Activated T-helper 2 cell treated with anti-CD3 and anti-CD28 coated beads, Interferon-gamma antibody, Interleukin-2, Interleukin-4, amounts not matched to agents 10 μg/mL and 5 μg/mL and 100 μg/mL, durations not matched to agents 14 hours and 24 hours and 36 hours (primary cell): Measurements from ENCODE around the gene MUC20. TPM values are rescaled to one million over a fixed set of nuclear protein-coding genes. Genes with fewer than 3 reads are reported as not detected.

Experiments
- DNase-seq: peaks from one replicate; pipeline ENCODE4 v3.0.0; 2021; ENCODE audit warnings: low spot score
- H3K27ac Mint-ChIP-seq: one replicate; pipeline ENCODE4 v1.8.0; 2021; ENCODE audit warnings: mixed read lengths
- H3K27me3 Mint-ChIP-seq: one replicate; pipeline ENCODE4 v1.8.0; 2021; ENCODE audit warnings: low read depth, mixed read lengths
- H3K36me3 Mint-ChIP-seq: one replicate; pipeline ENCODE4 v1.8.0; 2021; ENCODE audit warnings: low read depth, mixed read lengths
- H3K4me1 Mint-ChIP-seq: one replicate; pipeline ENCODE4 v1.8.0; 2021; ENCODE audit warnings: low read depth, mixed read lengths
- H3K4me3 Mint-ChIP-seq: one replicate; pipeline ENCODE4 v1.8.0; 2021; ENCODE audit warnings: low read depth, mild to moderate bottlenecking, moderate library complexity, mixed read lengths
- H3K9me3 Mint-ChIP-seq: one replicate; pipeline ENCODE4 v1.8.0; 2021; ENCODE audit warnings: mixed read lengths
- intact Hi-C: fragments of 100-400 bp; cut with micrococcal nuclease; formaldehyde crosslinking; loops from one replicate; pipeline ENCODE4 v1.15.1; 2023
- total RNA-seq: library from RNA; stranded (reverse); gene quantifications from 2 replicates; pipeline ENCODE4 v1.2.3, GENCODE V29; 2022

MUC20 gene
- total RNA-seq, 1 donor from 2014 or later, result 3.9 TPM

GRCh38 chr3:195698325-195698646, 22.5 kb upstream of the MUC20 start:
- DNase-seq, result no peak
- intact Hi-C loops, result loop anchor here (10.0 kb wide), 1 partner anchor 487 kb away; no protein-coding TSS in a partner anchor
- Mint-ChIP-seq H3K27ac (peak overlapping the region; percentile 42), H3K27me3 (no peaks in the 10 kb centered on the region), H3K9me3 (no peaks in the 10 kb centered on the region), H3K36me3 (peaks cover 59% of the 10 kb centered on the region), H3K4me3 (no peak overlapping the region), H3K4me1 (peaks cover 13% of the 10 kb centered on the region)

- no peaks in the 10 kb centered on the region for H3K27me3 Mint-ChIP-seq
- peaks cover 9% of the 10 kb centered on the region for H3K4me1 Mint-ChIP-seq
- intact Hi-C loops, result loop anchor here (10.0 kb wide), 1 partner anchor 486 kb away; no protein-coding TSS in a partner anchor
- H3K4me3 Mint-ChIP-seq, result no peak overlapping the region
- peak overlapping the region; percentile 26 for H3K27ac Mint-ChIP-seq
- no peaks in the 10 kb centered on the region for H3K9me3 Mint-ChIP-seq
- DNase-seq, result no peak
- H3K36me3 Mint-ChIP-seq, result peaks cover 54% of the 10 kb centered on the region
Observed at GRCh38 chr3:195698647-195699387, 22.0 kb upstream of the MUC20 start.

GRCh38 chr3:195699388-195699771, 21.4 kb upstream of the MUC20 start:
- Mint-ChIP-seq H3K4me1 (peaks cover 8% of the 10 kb centered on the region), H3K27ac (peak overlapping the region; percentile 38), H3K4me3 (no peak overlapping the region), H3K27me3 (no peaks in the 10 kb centered on the region), H3K9me3 (no peaks in the 10 kb centered on the region), H3K36me3 (peaks cover 49% of the 10 kb centered on the region)
- intact Hi-C loops, result loop anchor here (10.0 kb wide), 1 partner anchor 485 kb away; no protein-coding TSS in a partner anchor
- DNase-seq, result no peak

DNA sequence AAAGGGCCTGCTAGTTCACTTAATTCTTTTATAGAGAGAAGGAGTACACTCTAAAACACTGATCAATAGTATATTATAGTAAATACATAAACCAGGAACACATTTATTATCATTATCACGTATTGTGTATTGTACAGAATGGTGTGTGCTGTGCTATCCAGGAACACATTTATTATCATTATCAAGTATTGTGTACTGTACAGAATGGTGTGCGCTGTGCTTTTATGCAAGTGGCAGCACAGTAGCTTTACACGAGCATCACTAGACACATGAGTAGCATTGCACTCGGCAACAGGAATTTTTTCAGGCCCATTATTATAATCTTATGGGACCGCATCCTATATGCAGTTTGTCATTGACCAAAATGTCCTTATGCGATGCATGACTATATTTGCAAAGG, 20.9 kb upstream of the MUC20 start:
- Mint-ChIP-seq H3K36me3 (peaks cover 48% of the 10 kb centered on the region), H3K4me1 (peaks cover 8% of the 10 kb centered on the region), H3K4me3 (no peak overlapping the region), H3K27me3 (no peaks in the 10 kb centered on the region), H3K9me3 (no peaks in the 10 kb centered on the region), H3K27ac (peak overlapping the region; percentile 38)
- intact Hi-C loops, result loop anchor here (10.0 kb wide), 1 partner anchor 485 kb away; no protein-coding TSS in a partner anchor
- no peak for DNase-seq

DNA sequence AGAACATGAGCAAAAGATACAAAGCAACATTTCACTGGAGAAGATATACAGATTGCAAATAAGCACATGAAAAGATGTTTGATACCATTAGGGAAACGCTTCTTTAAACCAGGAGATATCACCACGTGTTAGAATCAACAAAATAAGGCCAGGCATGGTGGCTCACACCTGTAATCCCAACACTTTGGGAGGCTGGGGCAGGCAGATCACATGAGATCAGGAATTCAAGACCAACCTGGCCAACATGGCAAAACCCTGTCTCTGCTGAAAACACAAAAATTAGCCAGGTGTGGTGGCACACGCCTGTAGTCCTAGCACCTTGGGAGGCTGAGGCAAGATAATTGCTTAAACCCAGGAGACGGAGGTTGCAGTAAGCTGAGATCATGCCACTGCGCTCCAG, 20.5 kb upstream of the MUC20 start:
- peaks cover 45% of the 10 kb centered on the region for H3K36me3 Mint-ChIP-seq
- no peaks in the 10 kb centered on the region for H3K27me3 Mint-ChIP-seq
- no peaks in the 10 kb centered on the region for H3K9me3 Mint-ChIP-seq
- intact Hi-C loops, result no loop called here
- H3K27ac Mint-ChIP-seq, result no peak overlapping the region
- peaks cover 8% of the 10 kb centered on the region for H3K4me1 Mint-ChIP-seq
- no peak for DNase-seq
- no peak overlapping the region for H3K4me3 Mint-ChIP-seq

GRCh38 chr3:195701042-195701915, 19.5 kb upstream of the MUC20 start:
- no peak for DNase-seq
- peak overlapping the region; percentile 13 for H3K27ac Mint-ChIP-seq
- no peak overlapping the region for H3K4me3 Mint-ChIP-seq
- peaks cover 38% of the 10 kb centered on the region for H3K36me3 Mint-ChIP-seq
- H3K9me3 Mint-ChIP-seq, result no peaks in the 10 kb centered on the region
- no peaks in the 10 kb centered on the region for H3K27me3 Mint-ChIP-seq
- intact Hi-C loops, result no loop called here
- H3K4me1 Mint-ChIP-seq, result peaks cover 6% of the 10 kb centered on the region

- Mint-ChIP-seq H3K4me3 (no peak overlapping the region), H3K27me3 (no peaks in the 10 kb centered on the region), H3K27ac (no peak overlapping the region), H3K9me3 (no peaks in the 10 kb centered on the region), H3K36me3 (peaks cover 24% of the 10 kb centered on the region), H3K4me1 (no peaks in the 10 kb centered on the region)
- no peak for DNase-seq
- intact Hi-C loops, result no loop called here
Observed at GRCh38 chr3:195703776-195704175, 17.0 kb upstream of the MUC20 start.

DNA sequence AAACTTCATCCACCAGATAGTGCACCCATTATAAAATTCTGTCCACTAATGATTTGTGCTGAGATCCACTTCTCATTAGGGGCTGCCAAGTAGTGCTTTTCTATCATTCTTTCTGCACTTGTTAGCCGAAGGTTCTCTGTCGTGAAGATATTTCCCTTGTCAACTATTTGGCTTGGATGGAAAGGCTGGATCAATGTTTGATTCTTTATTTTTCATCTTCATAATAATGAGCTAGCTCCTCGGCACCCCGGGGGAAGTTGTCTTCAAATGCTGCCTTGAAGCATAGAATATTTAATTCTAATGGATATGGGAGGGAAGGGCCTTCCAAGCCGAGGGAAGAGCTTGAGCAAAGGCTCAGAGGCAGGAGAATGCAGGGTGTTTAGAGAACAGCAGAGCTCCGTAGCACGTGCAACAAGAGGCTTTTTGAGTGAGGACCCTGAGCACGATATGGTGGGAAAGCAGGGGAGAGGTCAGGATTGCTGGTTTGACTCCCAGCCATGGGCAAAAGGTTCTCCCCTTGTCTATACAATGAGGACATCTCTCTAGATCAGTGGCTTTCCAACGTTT, 16.3 kb upstream of the MUC20 start:
- Mint-ChIP-seq H3K4me1 (no peaks in the 10 kb centered on the region), H3K27ac (no peak overlapping the region), H3K4me3 (no peak overlapping the region), H3K27me3 (no peaks in the 10 kb centered on the region), H3K9me3 (no peaks in the 10 kb centered on the region), H3K36me3 (peaks cover 28% of the 10 kb centered on the region)
- no peak for DNase-seq
- intact Hi-C loops, result no loop called here

DNA sequence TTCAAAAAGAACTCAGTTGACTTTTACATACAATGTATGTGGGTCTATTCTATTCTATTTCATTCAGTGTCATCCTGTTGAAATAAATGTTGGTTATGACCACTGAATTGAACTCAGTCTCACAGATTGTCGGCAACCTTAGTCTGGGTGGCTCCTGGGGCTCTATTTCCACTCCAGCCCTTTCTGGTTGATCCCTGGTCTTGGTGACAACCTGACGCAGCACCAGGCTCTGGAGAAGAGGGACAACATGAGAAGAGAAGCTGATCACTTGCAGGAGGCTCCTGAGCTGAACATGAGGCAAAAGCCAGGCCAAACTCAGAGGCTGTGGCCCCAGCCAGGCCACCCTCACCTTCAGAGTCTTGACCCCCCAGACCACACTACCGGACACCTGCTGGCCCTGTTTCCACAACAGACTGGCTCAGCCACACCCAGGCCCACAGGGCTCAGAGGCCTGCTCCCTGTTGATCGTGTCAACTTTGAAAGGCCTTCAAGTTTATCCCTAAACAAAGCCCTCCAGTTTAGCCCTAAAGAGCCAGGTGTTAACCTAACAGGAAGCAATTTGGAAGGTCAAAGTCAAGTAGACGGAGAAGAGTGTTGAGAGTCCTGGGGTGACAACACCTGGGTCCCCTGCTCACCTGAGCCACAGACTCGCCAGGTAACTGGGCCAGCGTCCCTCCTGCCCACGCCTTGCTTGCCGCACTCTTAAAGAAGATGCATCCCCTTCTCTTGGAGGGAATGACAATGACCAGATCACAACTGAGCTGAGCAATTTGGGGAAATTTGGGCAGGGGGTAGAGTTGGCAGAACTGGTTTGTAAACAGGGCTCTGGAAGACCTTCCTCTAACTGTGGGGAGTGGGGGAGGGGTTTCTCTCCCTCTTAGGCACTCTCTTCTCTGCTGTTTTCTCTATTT, 15.4 kb upstream of the MUC20 start:
- Mint-ChIP-seq H3K9me3 (no peaks in the 10 kb centered on the region), H3K4me3 (no peak overlapping the region), H3K4me1 (no peaks in the 10 kb centered on the region), H3K27me3 (no peaks in the 10 kb centered on the region), H3K27ac (no peak overlapping the region), H3K36me3 (peaks cover 30% of the 10 kb centered on the region)
- DNase-seq, result no peak
- intact Hi-C loops, result no loop called here

DNA sequence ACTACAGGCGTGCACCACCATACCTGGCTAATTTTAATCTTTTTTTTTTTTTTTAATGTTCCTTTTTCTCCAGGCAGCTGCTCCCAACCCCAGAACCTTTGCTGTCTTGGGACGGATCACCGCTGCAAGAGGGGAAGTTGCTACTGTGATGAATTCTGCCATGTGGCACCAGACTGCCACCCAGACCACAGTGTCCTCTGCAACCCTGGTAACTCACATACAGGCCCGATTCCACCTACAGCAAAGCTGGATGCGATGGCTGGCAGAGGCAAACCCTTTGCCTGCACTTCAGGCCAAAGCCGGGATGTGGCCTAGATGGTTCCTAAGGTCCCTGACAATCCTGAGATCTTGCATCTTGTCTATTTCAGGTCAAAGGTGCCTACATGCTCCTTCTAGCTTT, 12.7 kb upstream of the MUC20 start:
- peaks cover 33% of the 10 kb centered on the region for H3K36me3 Mint-ChIP-seq
- no peak for DNase-seq
- intact Hi-C loops, result no loop called here
- H3K4me3 Mint-ChIP-seq, result no peak overlapping the region
- no peaks in the 10 kb centered on the region for H3K4me1 Mint-ChIP-seq
- H3K9me3 Mint-ChIP-seq, result no peaks in the 10 kb centered on the region
- H3K27ac Mint-ChIP-seq, result no peak overlapping the region
- H3K27me3 Mint-ChIP-seq, result no peaks in the 10 kb centered on the region

- Mint-ChIP-seq H3K4me3 (no peak overlapping the region), H3K27ac (no peak overlapping the region), H3K36me3 (peaks cover 30% of the 10 kb centered on the region), H3K9me3 (no peaks in the 10 kb centered on the region), H3K27me3 (no peaks in the 10 kb centered on the region), H3K4me1 (no peaks in the 10 kb centered on the region)
- intact Hi-C loops, result no loop called here
- no peak for DNase-seq
Observed at GRCh38 chr3:195708626-195709481, 11.9 kb upstream of the MUC20 start.
